HEK293 (cell line): ENCODE measurements around the gene TTC27.
"Not testable (repeated sequence)": the region's sequence is repeated elsewhere in the genome, so short reads cannot be mapped to it uniquely, and the experiment has no call there.

Experiments used
- HOXA7 ChIP-seq: sonication (generic); formaldehyde crosslinking; IDR thresholded peaks from 2 replicates; pipeline ENCODE4 v1.8.1; 2022; ENCODE audit warnings: missing genetic modification reagents, borderline replicate concordance
- HOXC10 ChIP-seq: sonication (generic); formaldehyde crosslinking; IDR thresholded peaks from 2 replicates; pipeline ENCODE4 v1.8.1; 2023; ENCODE audit warnings: mild to moderate bottlenecking, missing genetic modification reagents
- ZBTB17 ChIP-seq: fragments of 450-650 bp; formaldehyde crosslinking; IDR thresholded peaks from 2 replicates; pipeline ENCODE4 v1.5.1; 2016; ENCODE audit warnings: missing biosample characterization, missing genetic modification characterization
- ZNF239 ChIP-seq: fragments of 450-650 bp; formaldehyde crosslinking; IDR thresholded peaks from 2 replicates; pipeline ENCODE4 v1.5.1; 2016; ENCODE audit warnings: missing biosample characterization, missing genetic modification characterization
- ZNF521 ChIP-seq: fragments of 450-650 bp; formaldehyde crosslinking; IDR thresholded peaks from 2 replicates; pipeline ENCODE4 v1.5.1; 2017; ENCODE audit warnings: missing biosample characterization, mild to moderate bottlenecking, missing genetic modification characterization
- ZNF571 ChIP-seq: fragments of 450-650 bp; formaldehyde crosslinking; IDR thresholded peaks from 2 replicates; pipeline ENCODE4 v1.5.0; 2017; ENCODE audit warnings: missing biosample characterization, missing genetic modification characterization
- ZSCAN16 ChIP-seq: fragments of 450-650 bp; formaldehyde crosslinking; IDR thresholded peaks from 2 replicates; pipeline ENCODE4 v1.5.1; 2016; ENCODE audit warnings: missing biosample characterization, missing genetic modification characterization
- TF ChIP-seq, protein P1 (sequence below): fragments of 450-650 bp; formaldehyde crosslinking; IDR thresholded peaks from 2 replicates; pipeline ENCODE4 v1.5.1; 2016; ENCODE audit warnings: missing biosample characterization, missing genetic modification characterization
- TF ChIP-seq, protein P2 (sequence below): fragments of 450-650 bp; formaldehyde crosslinking; IDR thresholded peaks from 2 replicates; pipeline ENCODE4 v1.5.1; 2016; ENCODE audit warnings: missing biosample characterization, missing genetic modification characterization
- TF ChIP-seq, protein P3 (sequence below): fragments of 450-650 bp; formaldehyde crosslinking; IDR thresholded peaks from 2 replicates; pipeline ENCODE4 v1.5.1; 2016; ENCODE audit warnings: missing biosample characterization, missing genetic modification characterization
- TF ChIP-seq, protein P4 (sequence below): fragments of 450-650 bp; formaldehyde crosslinking; IDR thresholded peaks from 2 replicates; pipeline ENCODE4 v1.5.1; 2016; ENCODE audit warnings: missing biosample characterization, missing genetic modification characterization
- TF ChIP-seq, protein P5 (sequence below): fragments of 450-650 bp; formaldehyde crosslinking; IDR thresholded peaks from 2 replicates; pipeline ENCODE4 v1.5.1; 2016; ENCODE audit warnings: missing biosample characterization, missing genetic modification characterization, low read depth
- TF ChIP-seq, protein P6 (sequence below): fragments of 450-650 bp; IDR thresholded peaks from 2 replicates; pipeline ENCODE4 v1.5.1; 2018; ENCODE audit warnings: missing biosample characterization, missing genetic modification characterization

DNA sequence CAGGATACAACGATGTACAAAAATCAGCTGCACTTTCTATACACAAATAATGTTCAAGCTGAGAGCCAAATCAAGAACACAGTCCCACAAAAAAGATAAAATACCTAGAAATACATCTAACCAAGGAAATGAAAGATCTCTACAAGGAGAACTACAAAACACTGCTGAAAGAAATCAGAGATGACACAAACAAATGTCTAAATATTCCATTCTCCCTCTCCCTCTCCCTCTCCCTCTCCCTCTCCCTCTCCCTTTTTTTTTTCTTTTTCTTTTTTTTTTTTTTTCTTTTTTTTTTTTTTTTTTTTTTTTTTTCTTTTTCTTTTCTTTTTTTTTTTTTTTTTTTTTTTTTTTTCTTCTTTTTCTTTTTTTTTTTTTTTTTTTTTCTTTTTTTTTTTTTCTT lies 238.6 kb downstream of the TTC27 start:
- TF ChIP-seq, protein P1, sequence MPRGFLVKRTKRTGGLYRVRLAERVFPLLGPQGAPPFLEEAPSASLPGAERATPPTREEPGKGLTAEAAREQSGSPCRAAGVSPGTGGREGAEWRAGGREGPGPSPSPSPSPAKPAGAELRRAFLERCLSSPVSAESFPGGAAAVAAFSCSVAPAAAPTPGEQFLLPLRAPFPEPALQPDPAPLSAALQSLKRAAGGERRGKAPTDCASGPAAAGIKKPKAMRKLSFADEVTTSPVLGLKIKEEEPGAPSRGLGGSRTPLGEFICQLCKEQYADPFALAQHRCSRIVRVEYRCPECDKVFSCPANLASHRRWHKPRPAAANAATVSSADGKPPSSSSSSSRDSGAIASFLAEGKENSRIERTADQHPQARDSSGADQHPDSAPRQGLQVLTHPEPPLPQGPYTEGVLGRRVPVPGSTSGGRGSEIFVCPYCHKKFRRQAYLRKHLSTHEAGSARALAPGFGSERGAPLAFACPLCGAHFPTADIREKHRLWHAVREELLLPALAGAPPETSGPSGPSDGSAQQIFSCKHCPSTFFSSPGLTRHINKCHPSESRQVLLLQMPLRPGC (tag by site-specific recombination), result not testable (repeated sequence)
- TF ChIP-seq ZNF521; ZNF571 (tag by site-specific recombination); ZNF239 (tag by site-specific recombination); ZSCAN16 (tag by site-specific recombination); HOXC10; ZBTB17 (tag by site-specific recombination); HOXA7 (CRISPR knock-in tag): not testable (repeated sequence)
- TF ChIP-seq, protein P2, sequence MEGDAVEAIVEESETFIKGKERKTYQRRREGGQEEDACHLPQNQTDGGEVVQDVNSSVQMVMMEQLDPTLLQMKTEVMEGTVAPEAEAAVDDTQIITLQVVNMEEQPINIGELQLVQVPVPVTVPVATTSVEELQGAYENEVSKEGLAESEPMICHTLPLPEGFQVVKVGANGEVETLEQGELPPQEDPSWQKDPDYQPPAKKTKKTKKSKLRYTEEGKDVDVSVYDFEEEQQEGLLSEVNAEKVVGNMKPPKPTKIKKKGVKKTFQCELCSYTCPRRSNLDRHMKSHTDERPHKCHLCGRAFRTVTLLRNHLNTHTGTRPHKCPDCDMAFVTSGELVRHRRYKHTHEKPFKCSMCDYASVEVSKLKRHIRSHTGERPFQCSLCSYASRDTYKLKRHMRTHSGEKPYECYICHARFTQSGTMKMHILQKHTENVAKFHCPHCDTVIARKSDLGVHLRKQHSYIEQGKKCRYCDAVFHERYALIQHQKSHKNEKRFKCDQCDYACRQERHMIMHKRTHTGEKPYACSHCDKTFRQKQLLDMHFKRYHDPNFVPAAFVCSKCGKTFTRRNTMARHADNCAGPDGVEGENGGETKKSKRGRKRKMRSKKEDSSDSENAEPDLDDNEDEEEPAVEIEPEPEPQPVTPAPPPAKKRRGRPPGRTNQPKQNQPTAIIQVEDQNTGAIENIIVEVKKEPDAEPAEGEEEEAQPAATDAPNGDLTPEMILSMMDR (tag by site-specific recombination), result not testable (repeated sequence)
- TF ChIP-seq, protein P3, sequence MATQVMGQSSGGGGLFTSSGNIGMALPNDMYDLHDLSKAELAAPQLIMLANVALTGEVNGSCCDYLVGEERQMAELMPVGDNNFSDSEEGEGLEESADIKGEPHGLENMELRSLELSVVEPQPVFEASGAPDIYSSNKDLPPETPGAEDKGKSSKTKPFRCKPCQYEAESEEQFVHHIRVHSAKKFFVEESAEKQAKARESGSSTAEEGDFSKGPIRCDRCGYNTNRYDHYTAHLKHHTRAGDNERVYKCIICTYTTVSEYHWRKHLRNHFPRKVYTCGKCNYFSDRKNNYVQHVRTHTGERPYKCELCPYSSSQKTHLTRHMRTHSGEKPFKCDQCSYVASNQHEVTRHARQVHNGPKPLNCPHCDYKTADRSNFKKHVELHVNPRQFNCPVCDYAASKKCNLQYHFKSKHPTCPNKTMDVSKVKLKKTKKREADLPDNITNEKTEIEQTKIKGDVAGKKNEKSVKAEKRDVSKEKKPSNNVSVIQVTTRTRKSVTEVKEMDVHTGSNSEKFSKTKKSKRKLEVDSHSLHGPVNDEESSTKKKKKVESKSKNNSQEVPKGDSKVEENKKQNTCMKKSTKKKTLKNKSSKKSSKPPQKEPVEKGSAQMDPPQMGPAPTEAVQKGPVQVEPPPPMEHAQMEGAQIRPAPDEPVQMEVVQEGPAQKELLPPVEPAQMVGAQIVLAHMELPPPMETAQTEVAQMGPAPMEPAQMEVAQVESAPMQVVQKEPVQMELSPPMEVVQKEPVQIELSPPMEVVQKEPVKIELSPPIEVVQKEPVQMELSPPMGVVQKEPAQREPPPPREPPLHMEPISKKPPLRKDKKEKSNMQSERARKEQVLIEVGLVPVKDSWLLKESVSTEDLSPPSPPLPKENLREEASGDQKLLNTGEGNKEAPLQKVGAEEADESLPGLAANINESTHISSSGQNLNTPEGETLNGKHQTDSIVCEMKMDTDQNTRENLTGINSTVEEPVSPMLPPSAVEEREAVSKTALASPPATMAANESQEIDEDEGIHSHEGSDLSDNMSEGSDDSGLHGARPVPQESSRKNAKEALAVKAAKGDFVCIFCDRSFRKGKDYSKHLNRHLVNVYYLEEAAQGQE (tag by site-specific recombination), result not testable (repeated sequence)
- TF ChIP-seq, protein P4, sequence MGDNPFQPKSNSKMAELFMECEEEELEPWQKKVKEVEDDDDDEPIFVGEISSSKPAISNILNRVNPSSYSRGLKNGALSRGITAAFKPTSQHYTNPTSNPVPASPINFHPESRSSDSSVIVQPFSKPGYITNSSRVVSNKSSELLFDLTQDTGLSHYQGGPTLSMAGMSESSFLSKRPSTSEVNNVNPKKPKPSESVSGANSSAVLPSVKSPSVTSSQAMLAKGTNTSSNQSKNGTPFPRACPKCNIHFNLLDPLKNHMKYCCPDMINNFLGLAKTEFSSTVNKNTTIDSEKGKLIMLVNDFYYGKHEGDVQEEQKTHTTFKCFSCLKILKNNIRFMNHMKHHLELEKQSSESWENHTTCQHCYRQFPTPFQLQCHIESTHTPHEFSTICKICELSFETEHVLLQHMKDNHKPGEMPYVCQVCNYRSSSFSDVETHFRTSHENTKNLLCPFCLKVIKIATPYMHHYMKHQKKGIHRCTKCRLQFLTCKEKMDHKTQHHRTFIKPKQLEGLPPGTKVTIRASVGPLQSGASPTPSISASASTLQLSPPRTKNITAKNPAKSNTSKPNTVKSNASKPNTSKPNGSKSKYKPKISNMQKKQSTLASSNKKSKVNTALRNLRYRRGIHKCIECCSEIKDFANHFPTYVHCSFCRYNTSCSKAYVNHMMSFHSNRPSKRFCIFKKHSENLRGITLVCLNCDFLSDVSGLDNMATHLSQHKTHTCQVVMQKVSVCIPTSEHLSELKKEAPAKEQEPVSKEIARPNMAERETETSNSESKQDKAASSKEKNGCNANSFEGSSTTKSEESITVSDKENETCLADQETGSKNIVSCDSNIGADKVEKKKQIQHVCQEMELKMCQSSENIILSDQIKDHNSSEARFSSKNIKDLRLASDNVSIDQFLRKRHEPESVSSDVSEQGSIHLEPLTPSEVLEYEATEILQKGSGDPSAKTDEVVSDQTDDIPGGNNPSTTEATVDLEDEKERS (tag by site-specific recombination), result not testable (repeated sequence)
- TF ChIP-seq, protein P5, sequence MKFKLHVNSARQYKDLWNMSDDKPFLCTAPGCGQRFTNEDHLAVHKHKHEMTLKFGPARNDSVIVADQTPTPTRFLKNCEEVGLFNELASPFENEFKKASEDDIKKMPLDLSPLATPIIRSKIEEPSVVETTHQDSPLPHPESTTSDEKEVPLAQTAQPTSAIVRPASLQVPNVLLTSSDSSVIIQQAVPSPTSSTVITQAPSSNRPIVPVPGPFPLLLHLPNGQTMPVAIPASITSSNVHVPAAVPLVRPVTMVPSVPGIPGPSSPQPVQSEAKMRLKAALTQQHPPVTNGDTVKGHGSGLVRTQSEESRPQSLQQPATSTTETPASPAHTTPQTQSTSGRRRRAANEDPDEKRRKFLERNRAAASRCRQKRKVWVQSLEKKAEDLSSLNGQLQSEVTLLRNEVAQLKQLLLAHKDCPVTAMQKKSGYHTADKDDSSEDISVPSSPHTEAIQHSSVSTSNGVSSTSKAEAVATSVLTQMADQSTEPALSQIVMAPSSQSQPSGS, result not testable (repeated sequence)
- TF ChIP-seq, protein P6, sequence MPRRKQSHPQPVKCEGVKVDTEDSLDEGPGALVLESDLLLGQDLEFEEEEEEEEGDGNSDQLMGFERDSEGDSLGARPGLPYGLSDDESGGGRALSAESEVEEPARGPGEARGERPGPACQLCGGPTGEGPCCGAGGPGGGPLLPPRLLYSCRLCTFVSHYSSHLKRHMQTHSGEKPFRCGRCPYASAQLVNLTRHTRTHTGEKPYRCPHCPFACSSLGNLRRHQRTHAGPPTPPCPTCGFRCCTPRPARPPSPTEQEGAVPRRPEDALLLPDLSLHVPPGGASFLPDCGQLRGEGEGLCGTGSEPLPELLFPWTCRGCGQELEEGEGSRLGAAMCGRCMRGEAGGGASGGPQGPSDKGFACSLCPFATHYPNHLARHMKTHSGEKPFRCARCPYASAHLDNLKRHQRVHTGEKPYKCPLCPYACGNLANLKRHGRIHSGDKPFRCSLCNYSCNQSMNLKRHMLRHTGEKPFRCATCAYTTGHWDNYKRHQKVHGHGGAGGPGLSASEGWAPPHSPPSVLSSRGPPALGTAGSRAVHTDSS, result not testable (repeated sequence)
